NCI-H82 (cell line): ENCODE data around the gene USP32.
"Not testable (repeated sequence)": the region's sequence is repeated elsewhere in the genome, so short reads cannot be mapped to it uniquely, and the experiment has no call there.

Experiments
- DNase-seq: peaks from one replicate; lab custom pipeline; 2025; lab: John Stamatoyannopoulos, UW

The USP32 gene

DNA sequence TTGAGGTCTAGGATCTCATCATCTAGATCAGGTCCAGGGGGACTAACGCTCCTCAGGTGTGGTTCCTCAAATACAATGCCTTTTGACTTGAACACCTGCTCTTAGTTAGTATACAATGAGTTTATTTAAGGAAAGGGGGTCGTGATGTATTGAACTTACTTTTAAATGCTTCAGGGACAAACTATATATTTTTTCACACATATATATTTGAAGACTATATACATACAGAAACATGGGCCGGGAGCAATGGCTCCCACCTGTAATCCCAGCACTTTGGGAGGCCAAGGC lies 11.5 kb upstream of the USP32 start:
- DNase-seq: no peak

DNA sequence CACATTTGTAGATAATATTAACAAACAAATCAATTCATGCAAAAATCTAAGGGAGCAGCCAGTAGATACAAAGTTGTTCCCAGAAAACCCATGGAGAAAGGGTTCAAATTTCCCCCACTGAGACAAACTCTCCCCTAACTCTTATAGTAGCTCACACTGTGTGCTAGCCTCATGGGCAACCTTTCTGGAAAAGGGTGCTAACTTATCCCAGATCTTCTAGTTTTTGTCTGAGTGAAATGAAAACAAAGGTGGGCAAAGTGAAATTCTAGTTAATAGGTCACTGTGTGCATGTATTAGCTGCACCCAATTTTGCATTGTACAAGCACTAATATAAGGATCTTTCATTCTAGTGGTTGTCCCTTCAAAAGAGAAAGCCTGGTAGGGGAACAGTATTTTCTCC lies 9.9 kb upstream of the USP32 start:
- no peak for DNase-seq

DNA sequence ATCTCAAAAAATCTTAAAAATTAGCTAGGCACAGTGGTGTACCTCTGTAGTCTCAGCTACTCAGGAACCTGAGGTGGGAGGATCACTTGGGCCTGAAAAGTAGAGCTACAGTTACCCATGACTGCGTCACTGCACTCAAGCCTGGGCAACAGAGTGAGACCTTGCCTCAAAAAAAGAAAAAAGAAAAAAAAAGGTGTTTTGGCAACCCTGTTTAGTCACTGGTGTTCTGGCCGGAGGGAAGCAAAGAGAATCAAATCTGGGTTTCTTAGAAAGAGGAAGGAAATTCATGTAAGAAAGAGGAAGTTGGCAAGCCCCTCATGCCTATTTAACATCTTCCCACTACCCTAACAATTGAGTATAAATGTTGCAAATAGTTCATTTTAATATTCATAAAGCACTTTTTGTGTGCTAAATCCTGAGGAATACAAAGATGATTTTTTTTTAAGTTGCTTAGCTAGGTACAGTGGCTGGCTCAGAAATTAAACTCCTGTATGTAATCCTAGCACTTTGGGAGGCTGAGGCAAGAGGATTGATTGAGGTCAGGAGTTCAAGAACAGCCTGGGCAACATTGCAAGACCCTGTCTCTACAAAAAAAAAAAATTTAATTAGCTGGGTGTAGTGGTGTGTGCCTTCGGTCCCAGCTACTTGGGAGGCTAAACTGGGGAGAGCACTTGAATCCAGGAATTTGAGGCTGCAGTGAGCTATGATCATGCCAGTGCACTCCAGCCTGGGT lies 6.5 kb upstream of the USP32 start:
- DNase-seq: no peak

DNA sequence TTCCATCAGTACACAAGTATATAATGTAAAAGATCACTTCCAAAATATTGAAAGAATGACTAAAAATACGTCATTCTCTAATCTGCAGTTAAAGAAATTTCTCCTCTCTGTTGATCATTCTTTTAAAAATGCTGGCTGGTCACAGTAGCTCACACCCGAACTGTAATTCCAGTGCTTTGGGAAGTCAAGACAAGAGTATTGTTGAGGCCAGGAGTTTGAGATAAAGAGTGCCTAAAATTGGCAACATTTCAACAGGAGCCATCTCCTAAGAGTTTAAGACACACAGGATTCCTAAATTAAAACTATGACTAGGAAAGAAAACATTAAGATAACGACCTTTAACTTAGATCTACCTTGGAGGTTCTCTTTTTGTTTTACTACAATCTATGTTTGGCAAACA lies 4.5 kb upstream of the USP32 start:
- DNase-seq: no peak

DNA sequence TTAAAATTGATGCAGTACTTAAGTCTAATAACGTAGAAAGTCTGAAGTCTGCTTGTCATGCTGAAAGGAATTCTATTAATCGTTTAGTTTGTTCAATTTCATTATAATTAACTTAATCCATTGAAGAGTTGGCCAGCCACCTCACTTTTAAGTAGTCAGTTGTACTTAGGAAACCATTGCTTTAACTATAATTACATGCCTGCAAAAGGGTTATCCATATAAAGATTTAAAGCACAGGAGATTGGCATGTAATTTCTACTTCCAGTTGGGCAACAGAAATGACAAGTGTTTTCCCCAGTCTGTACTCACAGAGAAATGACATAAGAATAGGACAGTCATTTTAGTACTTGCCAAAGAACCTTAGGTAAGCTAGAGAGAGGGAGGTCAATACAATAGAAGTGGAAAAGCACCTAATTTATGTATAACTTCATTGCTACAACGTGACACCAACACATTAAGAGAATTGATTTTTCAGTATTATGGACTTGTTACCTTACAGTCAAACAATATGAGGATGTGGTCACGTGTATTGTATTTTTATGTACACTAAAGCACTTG lies 3.7 kb upstream of the USP32 start:
- DNase-seq: no peak

DNA sequence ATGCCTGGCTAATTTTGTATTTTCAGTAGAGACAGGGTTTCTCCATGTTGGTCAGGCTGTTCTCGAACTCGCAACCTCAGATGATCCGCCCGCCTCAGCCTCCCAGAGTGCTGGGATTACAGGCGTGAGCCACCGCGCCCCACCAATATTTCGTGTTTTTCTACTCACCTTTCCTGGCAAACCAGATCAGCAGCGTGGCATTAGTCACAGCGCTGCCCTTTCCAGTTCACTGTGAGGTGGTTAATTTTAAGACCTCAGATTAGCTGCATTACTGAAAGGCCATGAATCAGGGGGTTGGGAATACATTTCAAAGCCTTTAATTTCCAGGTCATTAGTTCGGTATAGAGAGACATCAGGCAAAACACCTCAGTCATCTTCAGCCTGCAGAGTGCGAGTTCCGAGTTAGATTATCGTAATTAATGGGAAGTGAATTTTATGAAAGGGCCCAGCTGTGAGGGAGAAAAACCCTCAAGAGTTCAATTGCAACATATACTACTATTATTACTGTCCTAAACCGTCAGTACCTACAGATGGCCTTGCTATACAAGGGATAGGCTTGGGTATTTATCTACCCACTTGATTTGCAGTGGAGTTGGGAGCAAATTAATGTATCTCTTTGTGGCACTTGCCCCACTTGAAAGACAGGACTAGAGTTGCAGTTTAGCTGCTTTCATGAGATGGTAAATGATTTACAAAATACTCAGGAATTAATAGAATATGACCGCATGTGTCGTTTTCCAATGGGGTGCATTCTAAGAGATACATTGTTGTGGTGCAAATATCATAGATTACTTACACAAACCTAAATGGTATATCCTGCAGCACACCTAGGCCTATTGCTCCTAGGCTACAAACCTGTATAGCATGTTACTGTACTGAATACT lies 2.1 kb upstream of the USP32 start:
- DNase-seq: peak; percentile 60

- peak; percentile 59 for DNase-seq
Observed at GRCh38 chr17:60392845-60393702, 1.1 kb upstream of the USP32 start.

DNA sequence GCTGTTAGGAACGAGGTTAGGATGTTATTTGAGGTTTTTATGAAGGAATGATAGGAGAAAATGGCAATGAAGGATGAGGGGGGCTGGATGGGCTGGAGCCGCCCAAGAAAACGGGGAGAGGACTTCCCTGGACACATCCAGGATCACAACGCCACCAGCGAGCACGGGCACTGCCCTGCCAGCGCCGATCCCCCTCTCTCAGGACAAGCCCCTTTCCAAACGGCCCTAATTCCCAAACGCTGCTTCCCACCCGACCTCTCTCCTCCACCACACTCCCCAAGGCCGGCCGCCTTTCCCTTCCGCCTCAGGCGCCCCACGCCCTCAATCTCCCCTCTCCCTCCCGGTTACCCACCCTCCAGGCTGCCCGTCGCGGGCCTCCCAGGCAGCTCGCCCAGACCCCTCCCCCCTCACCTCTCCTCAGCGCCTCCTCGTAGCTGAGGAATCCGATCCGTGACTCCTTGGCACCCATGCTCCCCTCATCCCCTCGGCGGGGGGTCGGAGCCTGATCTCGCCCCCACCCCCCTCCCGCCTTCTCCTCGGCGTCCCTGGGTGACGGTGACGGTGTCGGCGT lies 377 bp downstream of the USP32 start:
- peak; percentile 96 for DNase-seq

GRCh38 chr17:60390925-60391470 lies 935 bp downstream of the USP32 start:
- DNase-seq: peak; percentile 80

DNA sequence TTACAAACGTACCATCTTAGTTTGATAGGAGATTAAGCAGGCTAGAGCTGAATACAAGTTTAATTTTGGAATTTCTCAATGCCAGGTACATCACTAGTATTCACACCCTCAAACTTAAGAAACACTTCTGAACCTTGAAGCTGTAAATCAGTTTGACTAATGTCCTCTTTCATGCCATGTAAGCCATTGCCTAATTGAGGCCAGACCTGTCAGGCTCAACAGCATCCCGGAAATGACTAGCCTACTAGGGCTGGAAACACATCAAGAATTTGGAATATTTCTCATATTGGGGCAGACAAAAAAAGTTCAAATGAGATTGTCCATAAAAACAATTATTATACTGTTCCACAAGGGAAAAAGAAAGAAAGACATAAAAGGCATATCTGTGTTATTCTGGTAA lies 1.7 kb downstream of the USP32 start:
- peak; percentile 44 for DNase-seq

- no peak for DNase-seq
Observed at GRCh38 chr17:60388742-60389141, 3.2 kb downstream of the USP32 start.

DNA sequence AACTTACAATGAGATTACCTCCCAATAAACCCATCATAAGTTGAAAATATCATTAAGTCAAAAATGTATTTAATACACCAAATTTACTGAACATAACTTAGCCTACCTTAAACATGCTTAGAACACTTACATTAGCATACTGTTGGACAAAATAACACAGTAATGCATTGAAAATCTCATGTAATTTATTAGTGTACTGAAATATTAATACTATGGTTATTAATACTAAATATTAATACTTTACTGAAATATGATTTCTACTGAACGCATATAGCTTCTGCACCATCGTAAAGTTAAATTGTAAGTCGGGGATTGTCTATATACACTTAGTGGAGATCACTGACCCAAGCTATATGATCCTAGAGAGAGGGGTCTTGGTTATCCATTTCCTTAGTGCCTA lies 4.3 kb downstream of the USP32 start:
- no peak for DNase-seq

DNA sequence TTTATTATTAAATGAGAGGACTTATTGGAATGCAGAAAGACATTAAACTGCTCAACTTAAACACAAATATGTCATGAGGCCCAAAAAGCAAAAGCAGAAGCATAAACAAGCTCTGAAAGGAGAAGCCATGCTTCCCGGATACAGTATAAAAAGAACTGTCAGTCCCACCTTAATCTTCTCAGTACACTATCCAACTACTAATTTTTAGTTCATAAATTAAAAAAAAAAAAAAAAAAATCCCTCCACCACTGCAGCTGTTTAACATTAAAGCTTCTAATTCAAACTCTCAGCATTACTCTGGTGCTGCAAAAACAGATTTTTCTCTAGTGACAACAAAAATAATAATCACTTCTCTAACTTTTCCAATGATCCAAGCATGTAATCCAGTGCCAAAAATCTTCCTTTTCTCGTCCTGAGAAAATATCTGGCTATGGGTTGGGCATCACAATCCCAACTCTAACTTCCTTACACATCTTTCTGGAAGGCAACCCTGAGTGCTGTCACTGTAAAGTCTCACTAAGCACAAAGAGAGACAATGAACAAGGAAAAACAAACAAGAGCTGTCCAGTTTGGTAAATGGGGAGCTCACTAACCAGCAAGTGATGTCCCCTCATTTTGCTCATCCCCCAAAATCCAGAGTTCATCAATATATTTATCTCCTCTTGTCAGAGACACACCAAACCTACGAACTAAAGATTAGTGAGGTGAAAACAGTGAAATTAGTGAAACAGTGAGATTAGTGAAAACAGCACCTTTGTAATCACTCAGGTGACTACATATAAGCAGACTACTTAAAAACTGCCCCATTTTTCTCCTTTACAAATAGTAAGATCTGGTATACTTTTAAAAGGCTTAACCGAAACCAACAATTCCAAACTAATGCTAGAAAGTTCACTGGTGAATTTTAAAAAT lies 5.5 kb downstream of the USP32 start:
- DNase-seq: no peak

DNA sequence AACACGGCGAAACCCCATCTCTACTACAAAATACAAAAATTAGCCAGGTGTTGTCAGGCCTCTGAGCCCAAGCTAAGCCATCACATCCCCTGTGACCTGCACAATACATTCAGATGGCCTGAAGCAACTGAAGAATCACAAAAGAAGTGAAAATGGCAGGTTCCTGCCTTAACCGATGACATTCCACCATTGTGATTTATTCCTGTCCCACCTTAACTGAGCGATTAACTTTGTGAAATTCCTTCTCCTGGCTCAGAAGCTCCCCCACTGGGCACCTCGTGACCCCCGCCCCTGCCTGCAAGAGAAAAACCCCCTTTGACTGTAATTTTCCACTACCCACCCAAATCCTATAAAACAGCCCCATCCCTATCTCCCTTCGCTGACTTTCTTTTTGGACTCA lies 7.0 kb downstream of the USP32 start:
- not testable (repeated sequence) for DNase-seq

- no peak for DNase-seq
Observed at GRCh38 chr17:60383379-60383778, 8.6 kb downstream of the USP32 start.

GRCh38 chr17:60381958-60382357 lies 10.0 kb downstream of the USP32 start:
- DNase-seq: no peak

DNA sequence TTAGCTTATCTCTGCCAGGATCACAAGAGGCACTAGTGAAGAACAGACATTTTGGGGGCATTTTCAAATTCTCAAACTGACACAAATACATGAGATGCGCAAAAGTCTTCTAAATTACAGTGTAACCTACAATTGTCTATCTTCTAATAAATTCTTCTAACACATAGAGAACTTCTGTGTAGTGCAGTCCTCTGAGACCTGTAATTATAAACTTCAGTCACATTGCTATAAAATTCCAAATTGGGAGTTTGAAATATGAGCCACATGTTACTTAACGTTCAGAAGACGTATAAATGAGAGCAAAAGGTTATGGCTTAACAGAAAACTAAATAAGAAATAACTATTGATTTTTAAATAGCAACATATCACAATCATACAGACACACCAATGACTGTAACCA lies 12.5 kb downstream of the USP32 start:
- not testable (repeated sequence) for DNase-seq

DNA sequence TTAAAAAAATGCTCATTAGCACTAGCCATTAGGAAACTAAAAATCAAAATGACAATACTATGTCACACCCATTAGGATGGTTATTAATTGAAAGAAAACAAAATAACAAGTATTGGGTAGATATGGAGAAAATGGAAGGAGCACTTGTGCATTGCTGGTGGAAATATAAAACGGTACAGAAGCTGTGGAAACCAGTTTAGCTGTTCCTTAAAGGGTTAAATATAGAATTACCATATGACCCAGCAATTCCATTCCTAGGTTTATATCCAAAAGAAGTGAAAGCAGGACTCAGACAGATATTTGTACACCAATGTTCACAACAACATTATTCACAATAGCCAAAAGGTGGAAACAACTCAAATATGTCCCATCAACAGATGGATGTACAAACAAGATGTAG lies 13.7 kb downstream of the USP32 start:
- DNase-seq: not testable (repeated sequence)

DNA sequence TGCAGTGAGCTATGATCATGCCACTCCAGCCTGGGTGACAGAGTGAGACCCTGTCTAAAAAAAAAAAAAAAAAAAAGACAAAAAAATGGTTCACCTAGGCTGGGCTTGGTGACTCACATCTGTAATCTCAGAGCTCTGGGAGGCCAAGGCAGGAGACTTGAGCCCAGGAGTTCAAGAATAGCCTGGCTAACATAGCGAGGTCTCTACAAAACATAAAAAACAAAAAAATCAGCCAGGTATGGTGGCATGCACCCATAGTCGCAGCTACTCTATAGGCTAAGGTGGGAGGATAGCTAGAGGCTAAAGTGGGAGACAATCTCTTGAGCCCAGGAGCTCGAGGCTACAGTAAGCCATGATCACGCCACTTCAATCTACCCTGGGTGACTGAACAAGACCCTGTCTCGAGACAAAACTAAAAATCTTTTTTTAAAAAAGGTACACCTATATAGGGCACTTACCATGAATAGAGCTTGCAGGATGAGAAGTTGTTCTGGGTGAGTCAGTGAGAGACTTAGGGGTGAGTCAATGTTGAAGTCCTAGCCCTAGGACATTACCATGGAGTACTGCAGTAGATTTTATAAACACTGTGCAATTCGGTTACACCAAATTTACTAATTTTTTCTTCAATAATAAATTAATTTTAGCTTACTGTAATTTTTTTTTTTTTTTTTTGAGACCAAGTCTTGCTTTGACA lies 19.0 kb downstream of the USP32 start:
- DNase-seq: no peak
